SU-DHL-6 (cell line): Measurements from ENCODE around the gene MRPL55.

ENCODE experiments used
- H2AFZ ChIP-seq: fragments of 200-600 bp; sonication (generic); 2 replicates; pipeline ENCODE4 v1.6.1; 2014; ENCODE audit warnings: low read depth, mild to moderate bottlenecking, moderate library complexity, mixed read lengths, antibody characterized with exemption, low read length; ENCODE audit not compliant: severe bottlenecking
- H3F3A ChIP-seq: fragments of 200-600 bp; shearing (Covaris generic); 2 replicates; pipeline ENCODE4 v1.6.0; 2016; ENCODE audit warnings: antibody characterized with exemption, mild to moderate bottlenecking; ENCODE audit not compliant: insufficient read depth
- H3K27ac ChIP-seq: fragments of 200-600 bp; sonication (generic); 2 replicates; pipeline ENCODE4 v1.5.1; 2016; ENCODE audit warnings: low read depth, mild to moderate bottlenecking, low read length, moderate library complexity, mixed read lengths
- H3K27me3 ChIP-seq: fragments of 200-600 bp; sonication (generic), shearing (Covaris generic); 2 replicates; pipeline ENCODE4 v1.6.0; 2014; ENCODE audit warnings: mild to moderate bottlenecking, low read length
- H3K36me3 ChIP-seq: fragments of 200-600 bp; sonication (generic); 2 replicates; pipeline ENCODE4 v1.6.1; 2014; ENCODE audit warnings: mild to moderate bottlenecking, low read length, mixed read lengths
- H3K4me2 ChIP-seq: fragments of 300-600, 200-600 bp; shearing (Covaris generic), sonication (generic); 2 replicates; pipeline ENCODE4 v1.6.0; 2014; ENCODE audit warnings: low read length, low read depth, mild to moderate bottlenecking; ENCODE audit not compliant: poor library complexity, severe bottlenecking
- H3K4me3 ChIP-seq: fragments of 200-600 bp; sonication (generic); 2 replicates; pipeline ENCODE4 v1.5.1; 2014; ENCODE audit warnings: antibody characterized with exemption, low read length, mild to moderate bottlenecking, mixed read lengths; ENCODE audit not compliant: insufficient read depth, poor library complexity, severe bottlenecking
- H3K79me2 ChIP-seq: fragments of 200-600 bp; sonication (generic); 2 replicates; pipeline ENCODE4 v1.6.1; 2014; ENCODE audit warnings: mild to moderate bottlenecking, low read length, moderate library complexity; ENCODE audit not compliant: insufficient read depth
- H3K9ac ChIP-seq: fragments of 200-600 bp; sonication (generic); 2 replicates; pipeline ENCODE4 v1.7.0; 2014; ENCODE audit warnings: mild to moderate bottlenecking, low read length
- H3K9me2 ChIP-seq: fragments of 200-600 bp; sonication (generic); replicated peaks from 2 replicates; pipeline ENCODE4 v1.6.1; 2014; ENCODE audit warnings: low read length; ENCODE audit not compliant: insufficient read depth
- H3K9me3 ChIP-seq: fragments of 200-600 bp; sonication (generic); 2 replicates; pipeline ENCODE4 v1.6.1; 2014; ENCODE audit warnings: low read length, mixed read lengths; ENCODE audit not compliant: insufficient read depth
- H4K20me1 ChIP-seq: fragments of 200-600 bp; sonication (generic); 2 replicates; pipeline ENCODE4 v1.6.1; 2014; ENCODE audit warnings: low read depth, mild to moderate bottlenecking, antibody characterized with exemption, low read length, moderate library complexity, mixed read lengths
- EZH2phosphoT487 ChIP-seq: fragments of 200-600 bp; sonication (generic), shearing (Covaris generic); conservative IDR thresholded peaks from 2 replicates; pipeline ENCODE4 v1.6.1; 2018; ENCODE audit warnings: mild to moderate bottlenecking, antibody characterized with exemption, low read length, moderate library complexity, mixed read lengths
- TF ChIP-seq, protein P1 (sequence below): fragments of 200-600 bp; sonication (generic); IDR thresholded peaks from one replicate; pipeline ENCODE4 v1.5.1; 2017; ENCODE audit warnings: antibody characterized with exemption, mild to moderate bottlenecking, low read length, moderate library complexity; ENCODE audit not compliant: insufficient read depth, poor library complexity, severe bottlenecking

The MRPL55 gene

DNA sequence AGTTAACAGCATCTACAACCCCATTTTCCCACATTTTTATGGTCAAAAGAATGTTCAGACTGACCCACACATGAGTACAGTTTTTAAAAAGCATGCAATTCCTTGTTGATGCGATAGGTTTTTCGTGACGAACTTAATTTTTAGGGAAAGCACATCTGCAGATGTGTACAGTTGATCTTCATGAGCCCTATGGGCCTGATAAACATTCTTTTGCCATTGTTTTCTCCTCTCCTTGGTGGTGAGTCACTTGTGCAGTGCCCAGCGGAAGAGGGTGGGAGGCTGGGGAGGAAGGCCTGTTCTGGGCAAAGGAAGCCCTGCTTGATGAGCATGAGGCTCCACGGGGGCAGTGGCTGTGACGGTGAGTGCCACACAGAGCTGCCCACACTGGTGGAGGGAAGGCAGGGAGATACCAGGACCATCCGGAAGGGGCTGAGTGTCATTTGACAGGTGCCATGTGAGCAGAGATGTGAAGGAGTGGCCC lies 21.3 kb downstream of the MRPL55 start:
- Histone ChIP-seq H3K36me3 (peaks cover 17% of the 10 kb centered on the region; the same call in 1 of the 2 replicates), H4K20me1 (peaks cover 42% of the 10 kb centered on the region), H3K27me3 (no peaks in the 10 kb centered on the region), H2AFZ (no peak overlapping the region), H3K9ac (no peak overlapping the region), H3F3A (no peaks in the 10 kb centered on the region), H3K9me3 (peaks cover under 1% of the 10 kb centered on the region; the same call in 1 of the 2 replicates), H3K9me2 (no peaks in the 10 kb centered on the region), H3K27ac (no peak overlapping the region), H3K4me3 (no peak overlapping the region), H3K79me2 (peaks cover 100% of the 10 kb centered on the region), H3K4me2 (no peak overlapping the region)
- TF ChIP-seq, protein P1, sequence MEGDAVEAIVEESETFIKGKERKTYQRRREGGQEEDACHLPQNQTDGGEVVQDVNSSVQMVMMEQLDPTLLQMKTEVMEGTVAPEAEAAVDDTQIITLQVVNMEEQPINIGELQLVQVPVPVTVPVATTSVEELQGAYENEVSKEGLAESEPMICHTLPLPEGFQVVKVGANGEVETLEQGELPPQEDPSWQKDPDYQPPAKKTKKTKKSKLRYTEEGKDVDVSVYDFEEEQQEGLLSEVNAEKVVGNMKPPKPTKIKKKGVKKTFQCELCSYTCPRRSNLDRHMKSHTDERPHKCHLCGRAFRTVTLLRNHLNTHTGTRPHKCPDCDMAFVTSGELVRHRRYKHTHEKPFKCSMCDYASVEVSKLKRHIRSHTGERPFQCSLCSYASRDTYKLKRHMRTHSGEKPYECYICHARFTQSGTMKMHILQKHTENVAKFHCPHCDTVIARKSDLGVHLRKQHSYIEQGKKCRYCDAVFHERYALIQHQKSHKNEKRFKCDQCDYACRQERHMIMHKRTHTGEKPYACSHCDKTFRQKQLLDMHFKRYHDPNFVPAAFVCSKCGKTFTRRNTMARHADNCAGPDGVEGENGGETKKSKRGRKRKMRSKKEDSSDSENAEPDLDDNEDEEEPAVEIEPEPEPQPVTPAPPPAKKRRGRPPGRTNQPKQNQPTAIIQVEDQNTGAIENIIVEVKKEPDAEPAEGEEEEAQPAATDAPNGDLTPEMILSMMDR, result no peak
- no peak for TF ChIP-seq EZH2phosphoT487

GRCh38 chr1:228085287-228085951 lies 23.7 kb downstream of the MRPL55 start:
- Histone ChIP-seq H3K9me2 (no peaks in the 10 kb centered on the region), H3K79me2 (peaks cover 97% of the 10 kb centered on the region), H3K27ac (no peak overlapping the region), H3K4me2 (peak overlapping the region; percentile 77), H3K9ac (peak overlapping the region; percentile 98), H3K36me3 (no peaks in the 10 kb centered on the region), H3K9me3 (no peaks in the 10 kb centered on the region), H4K20me1 (peaks cover 36% of the 10 kb centered on the region), H3F3A (no peaks in the 10 kb centered on the region), H3K27me3 (no peaks in the 10 kb centered on the region), H3K4me3 (no peak overlapping the region), H2AFZ (no peak overlapping the region)
- TF ChIP-seq EZH2phosphoT487, result no peak
- TF ChIP-seq, protein P1, result no peak

GRCh38 chr1:228084797-228085196 lies 24.3 kb downstream of the MRPL55 start:
- H4K20me1 ChIP-seq, result peaks cover 32% of the 10 kb centered on the region
- peak overlapping the region; percentile 98 for H3K9ac ChIP-seq

More at GRCh38 chr1:228084797-228085196, 24.3 kb downstream of the MRPL55 start:
- peak overlapping the region; percentile 77 for H3K4me2 ChIP-seq
- no peaks in the 10 kb centered on the region for H3K36me3 ChIP-seq
- H3K27ac ChIP-seq, result no peak overlapping the region
- peak overlapping the region; percentile 86 for H3K4me3 ChIP-seq
- no peaks in the 10 kb centered on the region for H3F3A ChIP-seq
- no peaks in the 10 kb centered on the region for H3K9me2 ChIP-seq
- H2AFZ ChIP-seq, result no peak overlapping the region
- H3K9me3 ChIP-seq, result no peaks in the 10 kb centered on the region
- TF ChIP-seq, protein P1, result no peak
- no peak for TF ChIP-seq EZH2phosphoT487
- H3K27me3 ChIP-seq, result no peaks in the 10 kb centered on the region
- H3K79me2 ChIP-seq, result peaks cover 94% of the 10 kb centered on the region
